ENCODE data around the gene CNOT1. TPM values are rescaled to one million over a fixed set of nuclear protein-coding genes. Genes with fewer than 3 reads are reported as not detected.

CNOT1 gene
- total and polyA plus RNA-seq, 10 of the 15 experiments (the other 5 are each of a cell fraction or from before 2014, with no cell fraction given): 101 to 246 (median 175) TPM

- no peak for ATAC-seq
- no peaks in the 10 kb centered on the region for H3K36me3 ChIP-seq (ENCODE audit: control insufficient read depth in 2 of 2, insufficient read depth in 2 of 2, low read length in 1 of 2)
- ChIA-PET RAD21 (ENCODE audit: unreplicated experiment) (no interaction called here), POLR2A (interaction anchor here (0.5 kb wide), 1 partner anchor 85 kb away, joined by 4 read pairs; no protein-coding TSS in a partner anchor), CTCF (interaction anchor here (0.7 to 0.9 kb wide), 2 partner anchors 9 to 128 kb away, joined by 3 to 4 read pairs; no protein-coding TSS in a partner anchor), SMC1A (ENCODE audit: uncharacterized antibody, unreplicated experiment) (no interaction called here)
- no peak overlapping the region for H3K4me3 ChIP-seq
- no peak for DNase-seq (ENCODE audit: low read depth, low spot score)
- no TSS peak for BruUV-seq (replicated peaks)
- H4K20me1 ChIP-seq (ENCODE audit: control insufficient read depth, insufficient read depth): no peaks in the 10 kb centered on the region
- intact Hi-C loops (cut with micrococcal nuclease; ENCODE audit: unreplicated experiment): no loop called here
- no peak overlapping the region for H3K4me2 ChIP-seq (ENCODE audit: control insufficient read depth, insufficient read depth)
- no peaks in the 10 kb centered on the region for H3K4me1 ChIP-seq (ENCODE audit: control insufficient read depth, insufficient read depth, low read length)
- no peaks in the 10 kb centered on the region for H3K79me2 ChIP-seq (ENCODE audit: control insufficient read depth, insufficient read depth, low read length)
- no peak overlapping the region for H3K9ac ChIP-seq (ENCODE audit: control insufficient read depth, insufficient read depth, low read length)
- no peak overlapping the region for H2AFZ ChIP-seq (ENCODE audit: control insufficient read depth, low read depth, low read length)
- no peak for FAIRE-seq
- H3K9me3 ChIP-seq (replicated peaks; ENCODE audit: control insufficient read depth, insufficient read depth, low read length): no peaks in the 10 kb centered on the region
- 41% methylated on average over 4 of the region's 4 CpGs for WGBS (ENCODE audit: insufficient coverage, insufficient replicate concordance, low lambda C conversion rate, missing lambda C conversion rate)
- no peak overlapping the region for H3K27ac ChIP-seq (ENCODE audit: control insufficient read depth, insufficient read depth)
- TF ChIP-seq CBFB (IDR thresholded peaks at IDR 0.05; ENCODE audit: low read depth) (no peak), FOXM1 (IDR thresholded peaks at IDR 0.05; ENCODE audit: low read depth, low read length) (no peak), E4F1 (IDR thresholded peaks at IDR 0.05; ENCODE audit: borderline replicate concordance, partially characterized antibody) (no peak), MLLT1 (IDR thresholded peaks at IDR 0.05) (no peak), RCOR1 (conservative IDR thresholded peaks at IDR 0.05; ENCODE audit: low read depth, low read length) (no peak), NFXL1 (IDR thresholded peaks at IDR 0.05; ENCODE audit: borderline replicate concordance) (no peak), SP1 (IDR thresholded peaks at IDR 0.05; ENCODE audit: low read depth, low read length) (no peak), TCF12 (IDR thresholded peaks at IDR 0.05; ENCODE audit: low read depth, low read length) (no peak), BCLAF1 (IDR thresholded peaks at IDR 0.05) (no peak), POLR2AphosphoS2 (IDR thresholded peaks at IDR 0.05; ENCODE audit: low read depth, low read length) (no peak), PML (IDR thresholded peaks at IDR 0.05; ENCODE audit: low read length) (no peak), STAT1 (conservative IDR thresholded peaks at IDR 0.05) (no peak), POU2F2 (IDR thresholded peaks at IDR 0.05; ENCODE audit: borderline replicate concordance, low read depth, low read length) (no peak), MTA3 (IDR thresholded peaks at IDR 0.05; ENCODE audit: borderline replicate concordance, low read length) (no peak), RAD51 (IDR thresholded peaks at IDR 0.05) (no peak), PAX8 (IDR thresholded peaks at IDR 0.05) (no peak), BCL3 (IDR thresholded peaks at IDR 0.05; ENCODE audit: borderline replicate concordance, insufficient read depth, low read depth, low read length, poor library complexity, severe bottlenecking) (no peak), ZNF622 (IDR thresholded peaks at IDR 0.05) (no peak)
- H3K27me3 ChIP-seq (replicated peaks in 1 of 2; ENCODE audit: control insufficient read depth in 2 of 2, insufficient read depth in 2 of 2, low read length in 1 of 2): no peaks in the 10 kb centered on the region; a peak in 1 of 4 replicates
- in situ Hi-C loops (cut with MboI): loop anchor here (10.0 kb wide), 1 partner anchor 244 kb away; the partner anchor contains the start of gene GINS3
These were observed 9.6 kb upstream of the CNOT1 start for GRCh38 chr16:58639230-58639629.
